GM12891 (cell line): ENCODE measurements around the gene TXNRD1.

Experiments
- PAX5 ChIP-seq: IDR thresholded peaks from 2 replicates; pipeline ENCODE4 v1.6.1; 2011; ENCODE audit warnings: low read length, moderate library complexity, mild to moderate bottlenecking; ENCODE audit not compliant: insufficient read depth, severe bottlenecking
- POLR2A ChIP-seq: IDR thresholded peaks from 2 replicates; pipeline ENCODE4 v1.6.1; 2011; ENCODE audit warnings: low read depth, low read length, control low read depth
- POLR2AphosphoS5 ChIP-seq: IDR thresholded peaks from 2 replicates; pipeline ENCODE4 v1.6.1; 2011; ENCODE audit warnings: low read depth, low read length, control low read depth
- POU2F2 ChIP-seq: IDR thresholded peaks from 2 replicates; pipeline ENCODE4 v1.6.1; 2011; ENCODE audit warnings: low read depth, mild to moderate bottlenecking, control low read depth, low read length, moderate library complexity
- SPI1 ChIP-seq: IDR thresholded peaks from 2 replicates; pipeline ENCODE4 v1.6.1; 2011; ENCODE audit warnings: low read depth, low read length, control low read depth
- TAF1 ChIP-seq: IDR thresholded peaks from 2 replicates; pipeline ENCODE4 v1.6.1; 2011; ENCODE audit warnings: low read depth, low read length, control low read depth

DNA sequence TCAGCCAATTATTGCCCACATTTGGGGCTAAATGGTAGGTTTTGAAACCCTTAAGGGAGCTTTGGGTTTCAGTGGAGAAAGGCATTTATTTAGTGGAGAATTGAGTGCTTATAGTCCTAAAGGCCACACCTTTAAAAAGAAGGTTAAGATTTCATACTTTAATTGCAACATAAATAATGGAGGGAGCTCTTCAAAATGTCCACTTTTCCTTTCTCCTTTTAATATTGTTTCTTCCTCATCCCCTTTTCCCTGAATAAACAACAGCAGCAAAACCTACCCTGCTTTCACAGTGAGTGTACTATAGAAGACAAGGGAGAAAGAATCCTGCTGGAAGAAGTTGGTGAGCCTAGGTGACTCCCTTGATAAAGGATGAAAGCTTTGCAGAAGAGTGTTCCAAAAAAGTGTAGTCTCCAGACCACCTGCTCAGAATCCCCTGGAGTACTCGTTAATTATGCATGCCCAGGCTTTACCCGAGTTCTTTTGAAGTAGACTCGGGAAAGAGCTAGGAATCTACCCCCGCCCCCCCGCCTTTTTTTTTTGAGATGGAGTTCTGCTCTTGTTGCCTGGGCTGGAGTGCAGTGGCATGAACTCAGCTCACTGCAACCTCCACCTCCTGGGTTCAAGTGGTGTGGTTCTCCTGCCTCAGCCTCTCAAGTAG, 76.4 kb downstream of the TXNRD1 start:
- TF ChIP-seq POLR2A (no peak), SPI1 (no peak), POLR2AphosphoS5 (no peak), TAF1 (no peak), PAX5 (no peak), POU2F2 (no peak)
